AG08396 (cell line): Measurements from ENCODE around the gene VAV1.
"Not testable (repeated sequence)": the region's sequence is repeated elsewhere in the genome, so short reads cannot be mapped to it uniquely, and the experiment has no call there.

Source experiments
- DNase-seq: peaks from one replicate; pipeline ENCODE4 v3.0.0; 2012; ENCODE audit warnings: low spot score, mixed read lengths

The VAV1 gene

DNA sequence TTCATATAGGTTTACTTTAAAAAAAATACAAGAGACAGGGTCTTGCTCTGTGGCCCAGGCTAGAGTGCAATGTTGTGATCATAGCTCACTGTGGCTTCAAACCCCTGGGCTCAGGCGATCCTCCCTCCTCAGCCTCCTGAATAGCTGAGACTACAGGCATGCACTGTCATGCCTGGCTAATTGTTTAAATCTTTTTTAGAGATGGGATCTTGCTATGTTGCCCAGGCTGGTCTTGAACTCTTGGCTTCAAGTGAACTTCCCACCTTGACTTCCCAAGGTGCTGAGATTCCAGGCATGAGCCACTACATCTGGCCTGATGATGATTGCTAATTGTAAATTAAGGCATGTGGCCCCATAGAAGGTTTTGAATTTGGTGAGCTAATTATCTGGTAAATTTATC lies 79.5 kb downstream of the VAV1 start:
- no peak for DNase-seq

DNA sequence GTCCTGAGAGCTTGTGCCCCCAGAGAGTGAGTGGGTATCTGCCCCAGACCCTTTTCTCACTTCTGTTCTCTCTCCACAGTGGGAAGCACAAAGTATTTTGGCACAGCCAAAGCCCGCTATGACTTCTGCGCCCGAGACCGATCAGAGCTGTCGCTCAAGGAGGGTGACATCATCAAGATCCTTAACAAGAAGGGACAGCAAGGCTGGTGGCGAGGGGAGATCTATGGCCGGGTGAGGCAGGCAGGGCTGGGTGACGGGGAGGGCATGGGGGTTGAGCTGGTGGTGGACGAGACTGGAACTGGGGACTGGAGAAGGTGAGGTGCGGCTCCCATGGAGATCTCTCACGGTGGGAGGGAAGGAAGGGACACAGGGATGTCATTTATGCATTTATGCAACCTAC lies 81.4 kb downstream of the VAV1 start:
- no peak for DNase-seq

DNA sequence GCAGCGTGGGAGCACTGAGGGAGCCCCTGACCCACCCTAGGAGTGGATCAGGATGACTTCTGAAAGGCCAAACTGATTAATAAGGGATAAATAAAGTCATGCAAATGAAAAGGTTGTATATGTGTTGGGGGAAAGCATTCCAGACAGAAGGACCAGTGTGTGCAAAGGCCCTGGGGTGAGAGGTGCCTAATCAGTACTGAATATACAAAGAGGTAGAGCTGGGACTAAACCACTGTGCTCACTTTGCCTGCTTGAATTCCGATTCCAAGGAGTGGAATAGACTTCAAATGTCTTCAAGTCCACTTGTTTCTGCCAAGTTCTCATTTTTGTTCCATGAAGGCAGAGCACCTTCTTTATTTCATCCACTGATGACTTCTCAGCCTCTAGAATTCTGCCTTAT lies 82.2 kb downstream of the VAV1 start:
- DNase-seq = no peak

DNA sequence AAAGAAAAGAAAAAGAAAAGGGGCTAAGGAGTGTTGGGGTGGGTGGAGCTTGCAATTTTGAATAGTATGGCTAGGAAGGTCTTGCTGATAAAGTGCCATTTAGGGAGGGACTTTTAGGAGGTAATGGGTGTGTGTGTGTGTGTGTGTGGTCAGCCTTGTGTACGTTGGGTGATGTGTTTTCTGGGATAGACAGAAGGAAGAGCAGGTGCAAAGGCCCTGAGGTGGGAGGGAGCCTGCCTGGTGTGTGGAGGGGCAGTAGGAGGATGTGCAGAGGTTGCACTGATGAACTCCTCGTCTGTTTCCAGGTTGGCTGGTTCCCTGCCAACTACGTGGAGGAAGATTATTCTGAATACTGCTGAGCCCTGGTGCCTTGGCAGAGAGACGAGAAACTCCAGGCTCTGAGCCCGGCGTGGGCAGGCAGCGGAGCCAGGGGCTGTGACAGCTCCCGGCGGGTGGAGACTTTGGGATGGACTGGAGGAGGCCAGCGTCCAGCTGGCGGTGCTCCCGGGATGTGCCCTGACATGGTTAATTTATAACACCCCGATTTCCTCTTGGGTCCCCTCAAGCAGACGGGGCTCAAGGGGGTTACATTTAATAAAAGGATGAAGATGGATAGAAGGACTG lies 84.4 kb downstream of the VAV1 start:
- no peak for DNase-seq

DNA sequence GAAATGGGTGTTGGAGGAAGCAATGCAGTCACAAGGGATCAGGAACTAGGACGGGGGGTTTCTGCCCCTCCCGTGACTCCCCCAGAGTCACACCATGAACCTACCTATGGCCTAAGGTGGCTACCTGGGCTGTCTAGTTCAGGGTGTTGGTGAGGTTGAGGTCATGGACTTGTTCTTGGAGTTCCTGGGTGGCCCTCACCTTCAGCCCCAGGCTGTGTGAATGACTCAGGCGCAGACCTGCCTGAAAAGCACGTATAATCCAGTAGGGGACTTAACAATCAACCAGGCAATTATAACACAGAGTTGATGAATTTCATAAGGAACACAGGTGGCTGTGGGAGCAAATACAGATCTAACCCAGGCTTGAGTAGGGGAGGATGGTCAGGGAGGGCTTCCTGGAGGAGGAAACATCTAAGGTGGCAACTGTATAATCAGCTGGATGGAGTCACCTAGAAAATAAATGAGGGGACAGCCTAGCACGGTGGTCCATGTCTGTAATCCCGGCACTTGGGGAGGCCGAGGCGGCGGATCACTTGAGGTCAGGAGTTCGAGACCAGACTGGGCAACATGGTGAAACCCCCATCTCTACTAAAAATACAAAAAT lies 89.3 kb downstream of the VAV1 start:
- DNase-seq = no peak

DNA sequence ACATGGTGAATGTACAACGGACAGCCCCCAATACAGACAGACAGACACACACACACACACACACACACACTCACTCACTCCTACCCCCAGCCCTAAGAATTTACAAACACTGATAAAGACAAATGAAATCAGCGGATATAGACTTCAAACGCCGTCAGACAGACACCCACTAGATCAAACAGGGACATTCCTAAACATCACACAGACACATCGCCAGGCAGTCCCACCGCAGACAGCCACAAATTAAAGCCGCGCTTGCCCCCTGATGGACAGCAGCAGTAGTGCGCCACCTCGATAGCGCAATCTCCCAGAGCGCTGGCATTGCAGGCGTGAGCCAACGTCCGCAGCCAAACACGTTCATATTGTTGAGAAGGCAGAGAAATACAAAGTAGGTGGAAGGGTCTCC lies 90.2 kb downstream of the VAV1 start:
- peak; percentile 83 for DNase-seq

DNA sequence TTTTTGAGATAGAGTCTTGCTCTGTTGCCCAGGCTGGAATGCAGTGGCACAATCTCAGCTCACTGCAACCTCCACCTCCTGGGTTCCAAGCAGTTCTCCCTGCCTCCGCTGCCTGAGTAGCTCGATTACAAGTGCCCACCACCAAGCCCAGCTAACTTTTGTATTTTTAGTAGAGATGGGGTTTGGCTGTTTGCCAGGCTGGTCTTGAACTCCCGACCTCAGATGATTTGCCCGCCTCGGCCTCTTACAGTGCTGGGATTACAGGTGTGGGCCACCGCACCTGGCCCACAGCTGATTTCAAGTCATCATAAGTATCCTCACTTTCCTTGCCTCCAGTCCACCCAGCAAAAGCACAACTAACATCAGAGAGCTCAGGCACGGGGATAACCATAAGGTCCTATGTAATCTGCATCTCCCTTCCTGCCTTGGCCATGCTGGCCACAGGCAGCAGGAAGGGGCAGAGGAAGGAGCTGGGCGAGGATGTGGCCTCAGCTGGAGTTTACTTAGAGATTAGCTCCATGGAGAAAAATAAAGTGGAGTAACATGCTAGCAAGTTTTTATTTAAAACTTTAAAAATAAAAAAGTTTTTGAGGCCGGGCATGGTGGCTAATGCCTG lies 91.9 kb downstream of the VAV1 start:
- DNase-seq = no peak

DNA sequence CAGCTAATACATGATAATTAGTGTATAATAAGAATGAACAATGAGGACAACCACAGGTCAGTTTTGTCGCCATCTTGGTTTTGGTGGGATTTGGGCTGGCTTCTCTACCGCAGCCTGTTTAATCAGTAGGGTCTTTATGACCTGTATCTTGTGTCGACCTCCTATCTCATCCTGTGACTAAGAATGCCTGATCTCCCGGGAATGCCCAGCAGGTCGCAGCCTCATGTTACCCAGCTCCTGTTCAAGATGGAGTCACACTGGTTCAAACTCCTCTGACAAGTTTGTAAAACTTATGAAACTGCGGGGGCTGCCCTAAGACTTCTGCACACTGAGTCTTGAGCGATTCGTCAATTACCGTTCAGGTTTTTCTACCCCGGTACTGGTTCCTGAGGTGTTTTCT lies 93.3 kb downstream of the VAV1 start:
- DNase-seq = no peak

DNA sequence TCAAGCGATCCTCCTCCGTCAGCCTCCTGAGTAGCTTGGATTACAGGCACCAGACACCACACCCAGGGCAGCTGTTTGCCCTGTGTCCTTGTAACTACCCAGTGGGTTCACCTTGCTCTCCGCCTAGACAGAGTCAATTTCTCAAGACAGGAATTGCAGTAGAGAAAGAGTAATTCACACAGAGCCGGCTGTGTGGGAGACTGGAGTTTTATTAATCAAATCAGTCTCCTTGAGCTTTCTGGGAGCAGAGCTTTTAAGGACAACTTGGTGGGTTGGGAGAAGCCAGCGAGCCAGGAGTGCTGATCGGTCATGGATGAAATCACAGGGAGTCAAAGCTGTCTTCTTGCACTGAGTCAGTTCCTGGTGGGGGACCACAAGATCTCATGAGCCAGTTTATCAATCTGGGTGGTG lies 94.2 kb downstream of the VAV1 start:
- no peak for DNase-seq

DNA sequence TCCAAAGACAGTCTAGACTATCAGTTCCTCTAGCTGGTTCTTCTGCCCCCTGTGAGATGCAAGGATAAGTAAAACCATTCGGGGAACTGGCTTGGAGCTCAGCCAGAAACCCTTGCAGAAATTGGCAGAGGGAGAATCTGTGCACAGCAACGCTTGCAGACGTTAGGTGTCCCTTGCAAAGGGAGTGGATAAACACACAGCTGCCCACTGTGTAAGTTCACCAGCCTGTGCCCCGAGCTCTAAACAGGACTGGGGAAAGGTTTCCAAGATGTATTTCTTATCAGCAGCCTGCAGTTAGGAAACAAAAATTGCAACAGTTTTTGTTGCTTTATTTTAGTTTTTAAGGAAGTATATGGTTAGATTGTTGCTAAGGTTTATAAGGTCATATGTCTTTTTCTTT lies 95.8 kb downstream of the VAV1 start:
- DNase-seq = no peak

DNA sequence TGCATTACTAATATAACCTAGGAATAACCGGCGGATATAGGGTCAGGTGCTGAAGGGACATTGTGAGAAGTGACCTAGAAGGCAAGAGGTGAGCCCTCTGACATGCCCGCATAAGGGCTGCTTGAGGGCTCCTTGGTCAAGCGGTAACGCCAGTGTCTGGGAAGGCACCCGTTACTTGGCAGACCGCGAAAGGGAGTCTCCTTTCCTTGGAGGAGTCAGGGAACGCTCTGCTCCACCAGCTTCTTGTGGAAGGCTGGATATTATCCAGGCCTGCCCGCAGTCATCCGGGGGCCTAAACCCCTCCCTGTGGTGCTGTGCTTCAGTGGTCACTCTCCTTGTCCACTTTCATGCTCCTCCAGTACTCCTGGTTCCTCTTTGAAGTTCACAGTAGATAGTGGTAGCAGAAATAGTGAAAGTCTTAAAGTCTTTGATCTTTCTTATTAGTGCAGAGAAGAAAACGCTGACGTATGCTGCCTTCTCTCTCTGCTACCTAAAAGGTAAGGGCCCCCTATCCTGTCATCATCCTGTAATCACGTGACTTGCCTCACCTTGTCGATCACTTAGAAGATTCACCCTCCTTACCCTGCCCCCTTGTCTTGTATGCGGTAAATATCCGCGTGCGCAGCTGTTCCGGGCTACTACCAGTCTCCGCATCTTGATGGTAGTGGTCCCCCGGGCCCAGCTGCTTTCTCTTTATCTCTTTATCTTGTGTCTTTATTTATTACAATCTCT lies 96.8 kb downstream of the VAV1 start:
- DNase-seq = not testable (repeated sequence)

DNA sequence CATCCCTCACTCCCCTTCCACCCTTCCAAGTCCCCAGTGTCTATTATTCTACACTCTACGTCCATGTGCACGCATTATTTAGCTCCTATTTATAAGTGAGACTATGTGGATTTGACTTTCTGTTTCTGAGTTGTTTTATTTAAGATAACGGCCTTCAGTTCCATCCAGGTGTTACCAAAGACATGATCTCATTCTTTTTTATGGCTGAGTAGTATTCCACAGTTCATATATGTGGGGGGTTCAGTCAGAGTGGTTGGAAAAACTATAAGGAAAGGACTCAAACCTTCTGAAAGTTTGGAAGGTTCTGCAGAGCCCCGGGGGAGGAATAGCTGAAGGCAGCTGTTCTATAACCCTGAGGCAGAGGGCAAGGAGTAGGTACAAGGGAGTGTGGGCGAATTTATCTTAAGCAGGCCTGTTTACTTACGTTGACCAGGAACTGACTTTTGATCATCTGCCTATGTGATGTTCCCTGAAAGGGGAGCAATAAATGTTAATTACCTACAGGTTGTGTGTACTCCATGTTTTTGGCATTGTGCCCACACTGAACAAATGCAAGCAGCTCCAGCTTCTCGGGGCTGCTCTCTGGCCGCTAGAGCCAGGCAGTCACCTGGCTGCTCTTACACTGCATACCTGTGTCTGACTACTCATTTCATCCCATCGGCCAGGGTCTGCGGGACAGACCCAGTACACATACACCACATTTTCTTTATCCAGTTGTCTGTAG lies 101.4 kb downstream of the VAV1 start:
- no peak for DNase-seq

DNA sequence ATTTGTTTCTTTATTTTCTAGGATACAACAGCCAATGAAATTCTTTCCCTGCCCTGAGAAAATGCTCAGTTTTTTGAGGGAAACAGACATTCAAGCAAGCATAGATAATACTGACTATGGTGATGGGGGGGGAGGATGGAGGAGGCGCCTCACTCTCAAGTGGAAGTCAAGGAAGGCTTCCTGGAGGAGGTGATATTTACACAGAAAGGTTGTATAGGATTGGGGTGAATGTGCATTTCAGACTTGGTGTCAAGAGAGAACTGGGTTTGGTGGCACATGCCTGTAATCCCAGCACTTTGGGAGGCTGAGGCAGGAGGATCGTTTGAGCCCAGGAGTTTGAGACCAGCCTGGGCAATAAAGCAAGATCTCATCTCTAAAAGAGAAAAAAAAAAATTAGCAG lies 102.7 kb downstream of the VAV1 start:
- no peak for DNase-seq

DNA sequence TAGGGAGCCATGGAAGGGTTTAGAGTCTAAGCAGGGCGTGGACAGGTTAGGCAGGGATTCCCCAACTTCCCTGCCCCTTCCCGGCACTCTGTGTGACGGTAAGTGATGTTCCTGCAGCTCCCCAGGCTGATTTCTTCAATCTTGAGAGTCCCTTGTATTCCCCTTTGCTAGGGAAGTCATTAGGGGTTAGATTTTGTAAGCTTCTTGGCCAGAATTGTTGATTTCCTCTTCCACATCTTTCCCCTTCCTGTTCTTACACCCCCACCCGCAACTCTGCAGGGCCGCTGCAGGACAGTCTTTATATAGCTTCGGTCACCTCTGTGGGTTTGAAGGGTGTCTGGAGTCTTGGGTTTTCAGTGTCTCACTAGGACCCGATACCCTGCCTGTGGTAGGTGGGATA lies 104.2 kb downstream of the VAV1 start:
- no peak for DNase-seq

DNA sequence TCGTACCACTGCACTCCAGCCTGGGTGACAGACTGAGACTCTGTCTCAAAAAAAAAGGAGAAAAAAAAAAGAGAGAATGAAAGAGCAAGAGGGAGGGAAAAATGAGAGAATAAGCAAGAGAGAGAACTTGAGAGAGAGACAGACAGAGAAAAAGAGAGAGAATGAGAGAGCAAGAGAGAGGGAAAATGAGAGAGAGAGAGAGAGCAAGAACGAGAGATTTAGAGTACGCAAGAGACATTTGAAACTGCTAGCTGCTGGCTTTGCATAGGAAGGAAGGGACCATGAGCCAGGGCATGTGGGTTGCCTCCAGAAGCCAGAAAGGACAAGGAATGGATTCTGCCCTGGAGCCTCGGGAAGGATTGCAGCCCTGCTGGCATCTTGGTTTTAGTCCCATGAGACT lies 105.3 kb downstream of the VAV1 start:
- no peak for DNase-seq

DNA sequence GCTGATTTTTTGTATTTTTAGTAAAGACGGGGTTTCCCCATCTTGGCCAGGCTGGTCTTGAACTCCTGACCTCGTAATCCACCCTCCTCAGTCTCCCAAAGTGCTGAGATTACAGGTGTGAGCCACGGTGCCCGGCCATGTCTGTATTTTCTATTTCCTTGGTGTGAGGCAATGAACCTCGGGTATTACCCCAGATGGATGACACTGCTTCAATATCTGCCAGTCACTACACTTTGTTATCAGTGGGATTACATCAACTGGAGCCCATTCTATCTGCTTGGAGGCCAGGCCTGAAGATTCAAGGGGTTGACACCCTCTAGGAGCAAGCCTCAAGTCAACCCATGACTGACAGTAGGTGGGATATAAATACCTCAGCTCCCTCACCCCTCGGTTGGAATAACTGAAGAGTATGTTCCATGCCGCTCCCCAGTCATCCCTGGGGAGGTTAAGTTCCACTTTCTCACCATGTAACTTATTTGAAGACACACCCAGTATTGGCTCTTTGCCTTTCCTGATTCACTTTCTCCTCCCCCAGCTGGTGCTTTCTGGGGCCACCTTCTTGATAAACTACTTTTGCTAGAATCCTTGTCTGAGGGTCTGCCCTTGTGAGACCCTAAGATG lies 113.9 kb downstream of the VAV1 start:
- no peak for DNase-seq

DNA sequence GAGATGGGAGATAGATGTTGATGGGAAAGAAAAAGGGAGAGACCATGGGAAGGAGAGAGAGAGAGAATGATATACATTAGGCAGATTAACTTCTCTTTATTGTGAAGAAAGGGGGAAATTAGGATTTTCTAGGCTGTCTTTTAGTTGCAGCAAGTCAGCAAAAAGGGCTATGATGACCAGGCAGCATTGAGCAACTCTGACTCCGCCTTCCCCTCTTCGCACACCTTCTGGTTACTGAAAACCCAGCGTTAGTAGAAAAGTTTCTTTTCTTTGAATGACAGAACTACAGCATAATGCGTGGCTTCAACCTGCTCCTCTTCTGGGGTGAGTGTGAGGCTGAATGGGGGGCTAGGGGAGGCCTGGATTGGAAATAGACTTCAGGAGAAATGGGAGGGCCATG lies 114.8 kb downstream of the VAV1 start, which contains the start of gene ADGRE1:
ADGRE1 (plus strand) TSS at position 264 of the 400 bp plus-strand sequence; CDS start at position 294, 30 bp downstream.
- no peak for DNase-seq

DNA sequence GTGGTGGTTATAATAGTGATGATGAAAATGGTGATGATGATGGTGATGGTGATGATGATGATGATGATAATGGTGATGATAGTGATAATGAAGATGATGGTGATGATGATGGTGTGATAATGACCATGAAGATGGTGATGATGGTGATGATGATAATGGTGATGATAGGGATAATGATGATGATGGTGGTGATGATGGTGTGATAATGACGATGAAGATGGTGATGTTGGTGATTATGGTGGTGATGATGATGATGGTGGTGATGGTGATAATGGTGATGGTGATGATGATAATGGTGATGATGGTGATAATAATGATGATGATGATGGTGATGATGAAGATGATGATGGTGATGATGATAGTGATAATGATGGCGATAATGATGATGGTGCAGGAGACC lies 116.5 kb downstream of the VAV1 start:
- no peak for DNase-seq

DNA sequence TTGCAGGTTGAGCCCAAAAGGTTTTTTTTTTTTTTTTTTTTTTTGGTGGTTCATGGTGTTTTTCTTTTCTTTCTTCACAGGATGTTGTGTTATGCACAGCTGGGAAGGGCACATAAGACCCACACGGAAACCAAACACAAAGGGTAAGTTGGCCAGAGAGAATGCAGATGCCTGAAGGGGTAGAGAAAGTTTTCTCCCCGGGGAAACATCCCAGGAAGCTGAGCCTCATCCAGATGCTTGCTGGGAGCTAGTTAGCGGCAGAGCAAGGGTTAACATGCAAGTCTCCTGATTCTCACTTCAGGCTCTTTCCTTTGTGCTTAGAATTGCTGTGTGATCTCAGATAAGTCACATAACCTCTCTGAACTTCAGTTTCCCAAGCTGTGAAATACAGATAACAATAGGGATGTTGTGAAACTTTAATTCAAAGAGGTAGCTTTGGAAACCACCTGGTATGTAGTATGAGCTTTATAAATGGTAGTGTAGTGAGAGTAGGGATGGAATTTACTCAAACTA lies 117.9 kb downstream of the VAV1 start:
- no peak for DNase-seq

DNA sequence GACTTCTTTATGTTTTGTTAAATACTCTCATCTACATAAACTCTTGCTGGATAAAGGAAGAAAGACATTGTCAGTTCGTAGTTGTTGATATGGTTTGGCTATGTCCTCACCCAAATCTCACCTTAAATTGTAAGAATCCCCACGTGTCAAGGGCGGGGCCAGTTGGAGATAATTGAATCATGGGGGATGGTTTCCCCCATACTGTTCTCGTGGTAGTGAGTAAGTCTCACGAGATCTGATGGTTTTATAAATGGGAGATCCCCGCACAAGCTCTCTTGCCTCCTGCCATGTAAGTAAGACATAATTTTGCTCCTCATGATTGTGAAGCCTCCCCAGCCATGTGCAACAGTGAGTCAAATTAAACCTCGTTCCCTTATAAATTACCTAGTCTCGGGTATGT lies 118.4 kb downstream of the VAV1 start:
- DNase-seq = no peak

DNA sequence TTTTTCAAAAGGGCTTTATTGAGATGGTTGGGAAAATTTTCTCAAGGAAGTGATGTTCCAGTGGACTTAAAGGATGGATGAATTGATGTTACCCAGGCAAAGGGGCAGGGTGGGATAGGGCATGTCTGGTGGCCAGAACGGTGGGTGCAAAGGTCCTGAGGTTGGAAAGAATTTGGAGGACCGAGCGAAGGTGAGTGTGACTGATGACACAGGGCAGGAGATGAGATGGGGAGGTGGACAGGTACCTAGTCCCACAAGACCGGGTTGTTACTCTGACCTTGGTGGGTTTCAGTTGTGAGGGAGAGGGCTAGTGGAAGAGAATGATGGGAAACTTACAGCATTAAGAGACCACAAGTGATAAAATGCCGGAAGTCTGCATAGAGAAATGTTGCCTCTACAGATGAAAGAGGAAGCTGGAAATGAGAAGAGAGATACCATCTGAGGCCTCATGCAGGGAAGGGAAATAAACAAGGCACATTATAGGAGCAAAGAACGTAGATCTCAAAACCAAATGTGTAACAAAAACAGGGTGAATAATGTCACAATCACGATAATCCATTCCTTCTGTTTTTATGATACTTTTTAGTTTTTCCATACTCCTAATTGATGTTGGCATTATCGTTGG lies 119.4 kb downstream of the VAV1 start:
- no peak for DNase-seq
